Cerebellar cortex (tissue), 1 donor: ENCODE data around the gene FBN2.
A peak's percentile ranks its signal among the peaks of the same experiment; 100 is the strongest.
"Not testable (repeated sequence)": the region's sequence is repeated elsewhere in the genome, so short reads cannot be mapped to it uniquely, and the experiment has no call there.

Source experiments
- DNase-seq: peaks from one replicate; pipeline ENCODE4 v3.0.0-alpha.2; 2015; ENCODE audit warnings: low spot score

Gene FBN2

DNA sequence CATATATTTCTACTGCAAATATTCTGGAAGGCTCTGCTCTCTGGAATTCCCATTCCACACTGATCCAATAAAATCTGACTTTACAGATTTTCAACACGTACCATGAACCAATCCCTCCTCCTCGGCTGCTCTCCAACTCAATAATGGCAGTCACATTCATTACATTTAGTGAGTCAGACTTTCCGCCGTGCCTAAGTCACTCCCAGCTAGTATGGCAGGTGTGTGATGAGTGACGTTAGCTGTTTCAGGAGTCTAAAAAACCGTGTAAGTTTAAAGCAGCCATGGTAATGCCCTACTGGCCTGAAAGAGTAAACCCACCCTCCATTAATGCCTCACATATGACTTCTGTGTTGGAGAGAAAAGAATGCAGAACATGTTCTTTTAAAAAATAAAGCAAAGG, 3.3 kb downstream of the FBN2 start:
- no peak for DNase-seq

DNA sequence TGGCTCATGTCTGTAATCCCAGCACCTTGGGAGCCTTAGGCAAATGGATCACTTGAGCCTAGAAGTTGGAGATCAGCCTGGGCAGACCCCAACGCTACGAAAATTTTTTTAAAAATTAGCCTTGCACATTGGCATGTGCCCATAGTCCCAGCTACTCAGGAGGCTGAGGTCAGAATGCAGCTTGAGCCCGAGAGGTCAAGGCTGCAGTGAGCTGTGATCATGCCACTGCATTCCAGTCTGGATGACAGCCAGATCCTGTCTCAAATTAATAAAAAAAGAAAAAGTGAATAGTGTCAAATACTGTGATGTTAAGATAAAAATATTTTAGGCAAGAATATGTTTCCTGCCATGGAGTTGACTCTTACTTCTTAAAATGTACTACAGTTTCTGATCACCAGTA, 5.3 kb downstream of the FBN2 start:
- no peak for DNase-seq

DNA sequence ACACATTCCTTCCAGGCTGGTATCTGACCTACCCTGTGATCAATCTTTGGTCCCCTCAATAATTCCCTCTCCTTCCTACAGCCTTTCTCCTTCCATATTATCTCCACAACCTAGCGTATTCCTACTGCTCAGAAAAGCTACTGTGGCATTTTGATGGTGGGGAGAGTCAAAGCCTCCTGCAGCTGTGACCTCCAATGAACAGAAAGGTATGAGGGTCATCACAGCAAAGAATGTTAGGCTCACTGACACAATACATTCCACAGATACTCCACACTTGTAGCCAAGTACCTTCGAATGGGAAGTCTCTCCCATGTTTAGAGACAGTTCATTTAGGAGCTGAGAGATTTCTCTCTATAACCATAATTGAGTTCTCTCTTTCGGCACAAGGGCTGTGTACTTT, 5.9 kb downstream of the FBN2 start:
- DNase-seq, result no peak

DNA sequence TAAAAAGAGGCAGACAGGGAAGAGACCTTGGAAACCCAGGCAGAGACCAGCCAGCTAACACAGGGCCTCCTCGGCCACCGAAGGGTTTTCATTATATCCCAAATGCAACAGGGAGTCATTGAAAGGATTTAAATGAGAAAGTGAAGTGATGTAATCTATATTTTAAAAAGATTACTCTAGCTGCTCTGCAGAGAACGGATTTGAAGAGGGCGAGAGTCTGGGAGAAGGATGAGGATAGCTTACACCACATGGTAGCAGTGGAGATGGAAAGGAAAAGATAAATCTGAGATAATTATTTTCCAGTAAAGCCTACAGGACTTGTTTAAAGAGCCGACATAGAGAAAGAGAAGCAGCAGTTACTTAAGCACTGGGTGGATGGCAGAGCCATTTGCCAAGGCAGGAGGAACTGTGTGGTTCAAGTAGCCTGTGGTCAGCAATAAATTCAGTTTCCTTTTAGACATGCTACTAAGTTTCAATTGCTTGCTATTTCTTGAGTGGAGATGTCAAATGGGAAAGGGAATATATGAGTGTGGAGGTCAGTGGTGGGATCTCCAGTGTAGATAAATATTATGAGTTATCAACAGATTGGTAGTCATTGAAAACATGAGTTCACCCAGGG, 9.3 kb downstream of the FBN2 start:
- DNase-seq, result no peak

DNA sequence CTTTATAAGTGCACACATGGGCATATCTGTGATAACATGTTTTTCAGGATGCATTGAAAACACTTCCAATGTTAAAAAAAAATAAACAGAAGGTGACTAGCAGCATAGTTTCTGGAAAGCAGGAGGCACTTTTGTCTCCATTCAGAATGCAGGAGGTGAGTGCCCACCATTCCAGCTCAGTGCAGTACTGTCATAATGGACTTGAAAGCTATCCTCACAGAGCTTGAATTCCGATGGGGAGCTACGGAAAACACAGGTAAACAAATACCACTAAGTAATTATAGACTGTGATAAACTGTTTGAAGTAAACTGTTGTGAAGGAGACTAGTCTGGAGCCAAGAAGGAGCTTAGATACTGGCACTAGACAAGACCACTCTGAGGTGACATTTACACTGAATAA, 9.9 kb downstream of the FBN2 start:
- no peak for DNase-seq

DNA sequence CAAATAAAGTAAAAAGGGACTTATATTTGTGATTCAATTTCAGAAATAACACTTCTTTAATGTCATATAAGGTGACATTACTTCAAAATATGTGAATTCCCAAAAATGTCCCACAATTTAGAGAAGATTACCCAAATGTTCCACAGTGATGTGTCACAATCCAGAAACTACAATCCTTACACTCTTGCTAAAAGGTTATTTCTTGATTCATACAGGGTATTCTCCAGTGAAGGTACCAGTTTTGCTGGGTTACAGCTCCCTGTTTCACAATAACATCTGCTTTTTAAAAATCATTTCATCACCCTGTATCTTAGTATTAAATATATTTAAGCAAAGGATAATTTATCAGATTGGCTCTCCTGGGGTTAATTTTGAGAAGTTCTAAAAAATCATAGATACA, 11.0 kb downstream of the FBN2 start:
- no peak for DNase-seq

DNA sequence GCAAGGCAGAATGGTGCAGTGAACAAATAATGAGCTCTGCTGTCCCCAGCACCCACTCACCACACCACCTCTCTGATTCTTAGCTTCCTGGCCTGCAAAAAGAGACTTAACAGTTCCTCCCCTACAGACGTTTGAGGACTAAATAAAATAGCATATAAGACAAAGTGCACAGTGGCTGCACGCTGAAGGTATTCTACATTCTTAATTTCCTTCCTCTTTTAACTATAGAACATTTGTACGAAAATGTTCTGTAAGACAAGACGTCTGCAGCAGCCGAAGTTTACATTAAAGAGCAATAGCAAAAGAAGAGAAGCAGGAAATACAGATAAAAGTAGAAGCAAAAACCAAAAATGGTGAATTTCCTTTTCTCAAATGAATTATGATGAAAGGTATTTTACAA, 15.7 kb downstream of the FBN2 start:
- no peak for DNase-seq

DNA sequence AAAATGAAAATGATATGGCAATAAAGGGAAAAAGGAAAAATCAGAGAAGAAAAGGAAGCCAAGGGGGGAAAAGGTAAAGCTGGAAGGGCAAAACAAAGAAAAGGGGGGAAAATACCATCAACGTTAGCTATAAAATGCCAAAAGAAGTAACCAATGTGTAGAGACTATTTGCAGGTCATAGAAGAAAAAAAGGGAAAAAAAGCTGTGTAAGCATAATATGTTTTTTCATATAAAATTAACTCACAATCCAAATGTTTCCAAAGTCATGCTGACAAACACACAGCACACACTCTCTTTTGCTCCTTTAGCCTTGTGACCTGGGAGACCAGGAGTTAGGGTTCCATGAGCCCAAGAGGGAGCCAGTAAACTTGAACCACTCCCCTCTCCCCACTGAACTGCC, 18.2 kb downstream of the FBN2 start:
- no peak for DNase-seq

DNA sequence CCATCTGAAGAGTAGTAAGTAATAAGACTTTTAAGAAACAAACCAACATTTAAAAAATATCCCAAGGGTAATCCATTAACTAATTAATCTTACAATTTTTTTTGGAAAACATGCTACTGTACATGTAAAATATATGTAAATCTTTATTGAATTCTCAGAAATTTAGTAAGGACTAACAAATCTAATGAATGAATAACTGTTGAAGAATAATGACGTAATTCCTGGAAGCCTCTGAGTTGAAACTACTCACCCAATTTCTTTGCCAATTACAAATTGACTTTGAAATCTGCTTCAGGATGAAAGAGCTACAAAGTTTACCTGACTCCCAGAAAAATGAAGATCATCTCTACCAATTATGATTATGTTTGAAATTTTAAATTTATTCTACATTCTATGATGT, 21.1 kb downstream of the FBN2 start:
- no peak for DNase-seq

DNA sequence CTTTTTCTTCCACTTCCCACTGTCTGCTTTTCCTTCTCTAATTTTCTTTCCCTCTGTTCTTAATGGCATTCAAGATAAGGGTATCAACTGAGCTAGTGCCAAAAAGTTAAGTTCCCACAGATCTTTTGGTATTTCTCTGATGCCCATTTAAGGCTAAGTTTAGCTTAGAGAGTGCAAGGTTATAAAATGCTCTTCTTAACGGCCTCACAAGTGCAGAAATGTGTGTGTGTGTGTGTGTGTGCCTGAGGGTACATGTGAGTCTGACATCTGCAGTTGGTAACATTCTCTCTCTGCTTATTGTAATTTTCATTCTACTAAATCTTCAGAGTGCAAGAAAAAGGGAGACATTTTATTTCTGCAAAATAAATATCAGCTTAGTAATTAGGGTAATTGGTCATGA, 24.2 kb downstream of the FBN2 start:
- no peak for DNase-seq

DNA sequence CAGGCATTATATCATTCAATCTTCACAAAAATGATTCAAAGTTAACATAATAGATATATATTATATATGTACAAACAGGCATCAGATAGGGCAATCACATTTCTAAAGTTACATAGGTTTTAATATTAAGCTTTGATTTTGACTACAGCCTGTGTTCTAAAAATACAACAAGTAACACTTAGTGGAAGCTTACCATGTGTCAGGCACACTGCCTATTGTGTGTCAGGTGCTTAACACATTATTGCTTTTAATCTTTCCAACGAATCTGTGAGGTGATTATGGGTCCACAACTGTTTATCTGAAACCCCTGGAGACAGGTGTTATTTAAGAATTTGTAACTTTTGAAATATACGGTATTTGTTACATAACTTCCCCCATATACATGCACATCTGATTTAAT, 25.2 kb downstream of the FBN2 start:
- no peak for DNase-seq

DNA sequence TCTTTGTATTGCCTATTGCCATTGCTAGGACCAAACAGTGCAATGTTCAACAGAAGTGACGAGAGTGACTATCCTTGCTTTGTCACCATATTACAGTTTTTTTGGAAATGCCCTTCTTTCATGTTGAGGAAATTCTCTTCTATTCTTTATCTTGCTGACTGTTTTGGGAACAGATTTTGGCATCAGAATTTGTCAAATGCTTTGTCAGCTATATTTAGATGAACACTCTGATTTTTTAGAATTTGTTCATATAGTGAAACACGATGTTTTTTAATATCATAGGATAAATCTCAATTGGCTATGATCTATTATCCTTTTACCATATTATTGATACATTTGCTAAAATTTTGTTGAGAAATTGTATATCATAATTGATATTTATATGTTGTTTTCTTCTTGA, 31.4 kb downstream of the FBN2 start:
- no peak for DNase-seq

DNA sequence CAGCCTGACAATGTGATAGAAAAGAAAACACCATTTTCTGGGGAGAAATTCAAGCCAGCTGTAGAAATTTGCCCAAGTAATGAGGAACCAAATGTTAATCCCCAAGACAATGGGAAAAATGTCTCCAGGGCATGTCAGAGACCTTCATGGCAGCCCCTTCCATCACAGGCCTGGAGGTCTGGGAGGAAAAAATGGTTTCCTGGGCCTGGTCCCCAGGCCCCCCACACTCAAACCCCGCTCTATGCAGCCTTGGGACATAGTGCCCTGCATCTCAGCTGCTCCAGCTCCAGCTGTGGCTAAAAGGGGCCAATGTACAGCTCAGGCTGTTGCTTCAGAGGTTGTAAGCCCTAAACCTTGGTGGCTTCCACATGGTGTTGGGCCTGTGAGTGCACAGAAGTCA, 34.3 kb downstream of the FBN2 start:
- DNase-seq, result not testable (repeated sequence)

DNA sequence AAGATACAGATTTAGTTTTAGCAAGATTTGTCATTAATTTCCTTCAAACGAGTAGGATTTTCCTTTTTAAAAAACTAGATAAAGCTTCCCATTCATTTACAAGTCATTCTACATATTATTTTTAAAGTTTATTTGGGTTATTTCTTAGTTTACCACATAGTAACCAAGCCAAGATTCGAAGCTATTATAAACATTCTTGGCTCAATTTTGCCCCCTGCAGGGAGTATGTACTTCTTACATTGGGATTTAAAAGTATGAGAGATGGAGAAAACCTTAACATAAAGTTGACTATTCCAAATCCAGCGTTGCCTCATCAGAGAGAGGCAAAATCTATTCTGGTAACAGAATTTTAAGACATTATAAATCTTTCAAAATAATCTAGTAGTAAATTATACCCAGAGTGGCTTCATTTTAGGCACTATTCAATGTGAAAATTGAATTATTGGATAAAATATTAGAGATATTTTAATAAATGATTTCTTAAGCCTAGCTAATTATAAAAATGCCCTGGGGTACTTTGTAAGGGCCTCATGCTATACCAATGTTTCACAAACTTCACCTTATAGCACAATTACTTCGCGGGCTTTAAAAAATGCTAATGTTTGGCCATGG, 39.1 kb downstream of the FBN2 start:
- peak; percentile 7 for DNase-seq

DNA sequence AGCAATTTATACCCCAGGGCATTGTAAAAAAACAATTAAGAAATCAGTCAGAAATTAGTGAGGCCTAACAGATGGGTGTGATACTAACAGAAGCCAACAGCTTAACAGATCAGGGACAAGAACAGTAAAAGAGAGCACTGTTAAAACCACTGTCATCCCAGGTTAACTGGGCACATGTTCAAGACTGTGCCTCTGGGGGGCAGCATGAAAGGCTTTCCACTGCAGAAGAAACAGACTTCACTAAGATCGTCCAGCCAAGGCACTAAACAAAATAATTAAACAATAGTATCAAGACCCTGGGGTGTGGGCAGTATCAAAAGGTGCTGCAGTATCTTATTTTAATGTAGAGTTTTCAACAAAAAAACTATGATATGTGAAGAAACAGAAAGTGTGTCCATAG, 43.5 kb downstream of the FBN2 start:
- DNase-seq, result no peak

DNA sequence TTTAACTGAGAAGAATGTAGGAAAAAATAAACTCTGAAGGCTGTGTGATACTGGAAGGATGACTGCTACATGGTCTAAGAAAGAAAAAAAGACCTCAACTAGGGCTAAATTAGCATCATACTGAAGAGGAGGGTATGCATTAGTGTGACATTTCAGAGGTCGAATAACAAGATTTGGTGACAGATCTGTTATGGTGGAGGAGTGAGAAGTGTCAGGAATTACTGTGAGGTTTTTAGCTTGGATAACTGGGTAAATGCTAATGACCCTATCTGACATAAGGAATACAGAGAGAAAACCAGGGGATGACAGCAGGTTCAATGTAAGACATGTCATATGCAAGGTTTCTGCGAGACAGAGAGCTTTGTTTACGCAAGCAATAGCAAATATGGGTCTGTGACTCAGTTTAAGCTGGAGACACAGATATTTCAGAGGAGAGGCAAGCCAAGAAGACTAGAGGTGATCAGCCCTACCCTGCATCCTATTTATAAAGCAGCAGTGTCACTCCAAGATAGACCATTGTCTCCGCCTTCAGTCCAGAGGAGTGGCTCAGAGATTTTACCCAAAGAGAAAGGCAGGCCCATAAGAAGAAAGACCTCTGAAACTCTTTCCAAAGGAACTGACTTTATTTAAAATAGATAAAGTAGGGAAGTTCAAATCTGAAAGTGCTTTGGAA, 44.3 kb downstream of the FBN2 start:
- no peak for DNase-seq

DNA sequence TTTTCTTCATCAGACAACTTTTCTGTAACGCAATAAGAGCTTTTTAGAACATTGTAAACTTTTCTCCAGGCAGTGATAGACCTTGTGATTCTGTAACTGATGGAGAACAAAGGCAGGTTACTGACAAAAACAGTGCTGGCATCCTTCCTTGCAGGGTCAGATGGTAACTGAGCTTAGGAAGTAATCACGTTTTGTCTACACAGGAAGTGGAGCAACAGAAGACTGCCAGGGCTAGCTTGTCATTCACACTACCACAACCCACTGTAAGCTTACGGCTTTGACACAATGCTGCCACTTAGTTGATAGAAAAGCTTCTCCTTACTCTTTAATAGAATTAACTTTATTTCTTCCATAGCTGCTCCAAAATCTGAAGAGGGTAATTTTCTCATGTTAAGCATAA, 46.8 kb downstream of the FBN2 start:
- DNase-seq, result no peak

DNA sequence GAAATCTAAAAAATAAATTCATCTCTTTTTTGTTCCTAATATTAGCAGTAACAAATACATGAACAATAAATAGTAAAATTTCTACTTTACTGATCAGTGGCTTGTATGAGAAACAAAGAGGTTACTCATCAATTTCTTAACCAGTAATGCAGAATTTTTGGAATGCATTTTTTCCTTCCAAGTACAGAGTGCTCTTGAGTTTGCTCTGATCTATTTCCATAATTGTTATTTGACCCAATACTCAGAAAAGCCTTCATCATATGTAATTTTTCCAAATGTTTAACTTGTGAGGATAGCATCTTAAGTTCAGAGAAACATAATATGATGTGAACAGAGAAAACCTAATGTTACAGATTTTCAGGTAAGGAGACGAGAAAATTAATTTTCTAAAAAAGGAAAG, 47.3 kb downstream of the FBN2 start:
- DNase-seq, result no peak

DNA sequence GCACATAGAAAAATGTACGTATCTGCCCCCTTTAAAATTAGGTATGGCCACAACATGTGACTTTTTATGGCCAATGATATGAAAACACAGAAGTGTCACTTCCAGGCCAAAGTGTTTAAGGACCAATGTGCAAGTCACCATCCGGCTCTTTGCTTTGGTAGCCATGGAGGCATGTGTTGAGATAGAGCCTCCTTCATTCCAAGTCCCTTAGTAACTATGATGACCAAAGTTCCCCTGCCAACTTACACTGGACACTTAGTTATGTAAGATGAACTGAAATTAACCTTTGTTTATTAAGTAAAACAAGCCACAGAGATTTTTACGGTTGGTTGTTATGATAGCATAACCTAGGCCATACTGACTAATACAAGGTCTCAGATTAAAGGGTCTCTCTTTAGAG, 51.0 kb downstream of the FBN2 start:
- DNase-seq, result no peak

DNA sequence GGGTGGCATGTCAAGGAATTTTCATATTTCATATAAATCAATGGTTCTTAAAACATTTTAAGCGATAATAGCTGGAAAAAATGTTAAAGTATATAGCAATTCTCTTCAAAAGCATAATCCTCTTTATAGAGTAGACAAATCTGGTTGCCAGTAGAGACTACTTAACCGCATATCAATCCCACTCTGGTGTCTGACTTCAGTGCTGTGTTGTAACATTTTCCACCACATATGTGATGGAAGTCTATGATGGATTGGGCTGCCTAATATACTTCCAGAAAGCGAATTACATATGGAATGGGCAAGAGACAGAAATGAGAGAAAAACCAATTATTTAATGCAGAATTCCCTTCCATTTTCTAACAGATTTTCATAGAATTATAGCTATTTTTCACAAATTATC, 54.3 kb downstream of the FBN2 start:
- no peak for DNase-seq

DNA sequence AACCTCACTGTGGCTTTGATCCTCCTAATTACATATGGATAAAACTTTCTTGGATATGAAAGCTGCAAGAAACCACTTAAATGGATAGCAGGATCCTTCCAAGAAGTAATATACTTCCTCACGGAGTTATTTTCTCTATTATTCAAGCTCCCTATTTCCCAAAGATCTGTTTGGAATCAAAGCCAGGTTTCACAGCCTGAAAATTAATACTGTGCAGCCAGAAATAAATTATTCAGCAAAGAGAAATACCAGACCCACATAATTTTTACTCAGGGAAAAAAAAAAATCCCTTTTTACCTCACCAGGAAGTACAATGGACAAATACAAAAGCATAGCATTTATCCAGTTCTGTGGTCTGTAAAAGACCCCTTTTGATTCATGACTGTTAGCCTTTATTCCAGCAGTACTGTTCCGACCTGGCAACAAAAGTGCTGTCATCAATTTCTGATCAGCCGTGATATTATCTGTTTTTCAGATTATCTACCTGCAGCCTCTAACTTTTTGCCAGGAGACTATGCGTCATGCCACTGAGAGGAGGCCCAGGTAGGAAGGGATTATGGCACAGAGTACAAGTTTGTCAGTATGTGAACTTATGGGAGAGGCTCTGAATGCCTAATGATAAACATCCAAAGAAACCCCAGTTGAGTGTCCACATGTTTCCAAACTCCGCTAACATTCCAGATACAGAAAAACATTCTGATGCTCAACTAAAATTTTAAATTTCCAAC, 57.0 kb downstream of the FBN2 start:
- no peak for DNase-seq

DNA sequence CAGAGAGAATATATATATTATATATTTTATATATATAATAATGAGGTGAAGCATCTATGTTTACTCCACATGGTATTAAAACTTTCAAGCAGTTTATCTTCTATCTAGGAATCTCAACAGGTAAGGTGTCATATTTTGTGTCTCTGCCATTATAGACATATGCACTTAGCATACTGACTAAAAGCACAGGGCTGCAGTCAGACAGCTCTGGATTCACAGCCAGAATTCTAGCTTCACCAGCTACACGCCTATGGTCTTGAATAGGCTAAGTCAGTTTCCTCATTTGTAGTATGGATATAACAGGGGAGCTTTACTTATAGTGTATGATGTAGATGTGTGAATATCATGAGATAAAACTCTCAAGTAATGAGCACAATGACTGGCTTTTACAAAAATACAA, 57.9 kb downstream of the FBN2 start:
- no peak for DNase-seq
